Measurements from ENCODE around the gene NCR2.

NCR2 gene

DNA sequence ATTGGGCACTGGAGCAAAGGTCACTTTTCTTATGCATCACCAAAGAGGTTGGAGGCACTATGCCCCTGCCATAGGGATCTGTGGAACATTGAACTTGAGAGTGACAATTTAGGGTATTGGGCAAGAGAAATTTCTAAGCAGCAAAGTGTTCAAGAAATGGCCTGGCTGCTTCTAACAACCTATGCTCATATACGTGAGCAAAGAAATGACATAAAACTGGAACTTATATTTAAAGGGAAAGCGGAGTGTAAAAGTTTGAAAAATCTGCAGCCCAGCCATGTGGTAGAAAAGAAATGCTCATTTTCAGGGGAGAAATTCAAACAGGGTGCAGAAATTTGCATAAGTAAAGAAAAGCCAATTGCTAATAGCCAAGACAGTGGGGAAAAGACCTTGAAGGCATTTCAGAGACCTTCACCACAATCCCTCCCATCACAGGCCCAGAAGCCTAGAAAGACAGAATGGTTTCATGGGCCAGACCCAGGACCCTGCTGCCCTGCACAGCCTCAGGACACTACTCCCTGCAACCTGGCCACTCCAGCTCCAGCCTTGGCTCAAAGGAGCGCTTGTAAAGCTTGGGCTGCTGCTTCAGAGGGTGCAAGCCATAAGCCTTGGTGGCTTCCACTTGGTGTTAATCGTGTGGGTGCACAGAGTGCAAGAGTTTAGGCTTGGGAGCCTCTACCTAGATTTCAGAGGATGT lies 24.4 kb downstream of the NCR2 start:
- DNase-seq: no peak

GRCh38 chr6:41360314-41360685 lies 24.9 kb downstream of the NCR2 start:
- no peak for DNase-seq

GRCh38 chr6:41366150-41366549 lies 30.7 kb downstream of the NCR2 start:
- DNase-seq: no peak

- DNase-seq: no peak
Measured at GRCh38 chr6:41367061-41367460, 31.7 kb downstream of the NCR2 start.

GRCh38 chr6:41367700-41368099 lies 32.3 kb downstream of the NCR2 start:
- DNase-seq: peak; percentile 81

DNA sequence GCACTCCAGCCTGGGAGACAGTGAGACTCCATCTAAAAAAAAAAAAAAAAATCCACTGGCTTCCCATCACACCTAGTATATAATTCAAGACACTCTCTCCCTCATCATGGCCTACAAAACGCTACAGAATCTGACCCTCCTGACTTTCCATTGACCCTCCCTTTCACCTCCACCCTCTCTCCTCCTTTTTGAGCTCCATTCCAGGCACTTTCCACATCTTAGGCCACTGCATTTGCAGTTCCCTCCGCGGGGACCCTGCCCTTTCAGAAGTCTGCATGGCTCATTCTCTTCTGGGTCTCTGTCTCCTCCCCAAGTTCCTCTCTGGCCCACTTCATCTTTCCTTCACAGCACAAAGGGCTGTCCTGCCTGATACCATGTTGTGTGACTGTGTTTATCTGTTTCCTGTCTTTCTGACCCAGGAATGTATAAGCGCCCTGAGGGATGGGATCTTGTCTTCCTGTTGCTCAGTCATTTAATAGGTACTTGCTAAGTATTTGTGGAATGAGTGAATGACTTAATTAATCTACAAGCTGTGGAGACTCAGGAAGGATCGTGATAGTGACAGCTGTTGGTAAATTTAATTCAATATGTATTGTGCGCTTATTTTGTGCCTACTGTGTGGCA lies 35.2 kb downstream of the NCR2 start:
- DNase-seq: no peak

- no peak for DNase-seq
Measured at GRCh38 chr6:41371461-41371991, 36.1 kb downstream of the NCR2 start.

DNA sequence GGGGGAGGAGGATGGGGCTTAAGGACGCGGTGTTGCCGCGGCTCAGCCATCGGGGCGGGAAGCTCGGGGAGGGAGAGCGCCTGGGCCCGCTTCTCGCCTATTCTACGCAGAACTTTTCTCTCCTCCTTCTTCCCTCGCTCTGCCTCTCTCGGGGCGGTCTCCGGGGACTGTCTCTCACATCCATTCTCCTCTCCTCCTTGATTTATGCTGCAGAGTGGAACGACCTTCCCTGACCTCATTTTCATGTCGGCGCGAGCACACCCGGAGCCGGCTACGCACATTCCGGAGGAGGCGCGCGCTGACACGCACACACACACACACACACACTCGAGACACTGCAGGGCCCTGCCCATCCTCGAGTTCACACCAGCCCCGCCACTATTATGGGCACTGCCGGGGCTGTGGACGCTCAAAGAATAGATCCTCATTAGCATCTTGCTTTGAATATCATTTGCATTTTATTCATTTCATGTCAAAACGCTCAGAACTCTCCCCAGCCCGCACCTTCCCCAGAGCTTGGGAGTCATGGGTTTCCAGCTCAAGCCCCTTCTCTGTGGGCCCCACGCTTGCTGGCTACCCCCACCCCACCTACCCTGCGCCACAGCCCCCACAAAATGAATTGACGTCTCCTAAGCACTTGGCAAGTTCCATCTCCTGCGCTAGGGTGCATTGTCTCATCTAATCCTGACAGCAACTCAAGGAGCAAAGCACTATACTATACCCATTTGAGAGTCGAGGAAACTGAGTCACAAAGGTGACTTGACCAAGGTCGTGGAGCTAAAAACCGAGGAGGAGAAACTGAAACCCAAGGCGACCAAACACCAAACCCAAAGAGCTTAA lies 36.8 kb downstream of the NCR2 start:
- no peak for DNase-seq

GRCh38 chr6:41372832-41373626 lies 37.6 kb downstream of the NCR2 start:
- DNase-seq: no peak

DNA sequence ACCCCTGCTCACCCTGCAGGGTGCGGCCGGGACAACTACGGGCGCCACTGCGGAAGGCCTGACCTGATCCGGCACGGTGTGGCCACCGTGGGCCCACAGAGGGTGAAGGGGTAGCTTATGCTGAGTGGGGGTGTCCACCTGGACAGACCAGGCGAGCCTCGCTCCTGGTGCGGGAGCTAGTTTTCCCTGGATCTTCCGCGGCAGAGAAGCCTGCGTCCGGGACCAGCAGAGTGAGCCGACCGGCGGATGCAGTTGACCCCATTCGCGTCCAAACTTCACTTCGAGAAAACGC lies 38.2 kb downstream of the NCR2 start:
- DNase-seq: no peak

GRCh38 chr6:41373919-41374617 lies 38.7 kb downstream of the NCR2 start:
- no peak for DNase-seq

DNA sequence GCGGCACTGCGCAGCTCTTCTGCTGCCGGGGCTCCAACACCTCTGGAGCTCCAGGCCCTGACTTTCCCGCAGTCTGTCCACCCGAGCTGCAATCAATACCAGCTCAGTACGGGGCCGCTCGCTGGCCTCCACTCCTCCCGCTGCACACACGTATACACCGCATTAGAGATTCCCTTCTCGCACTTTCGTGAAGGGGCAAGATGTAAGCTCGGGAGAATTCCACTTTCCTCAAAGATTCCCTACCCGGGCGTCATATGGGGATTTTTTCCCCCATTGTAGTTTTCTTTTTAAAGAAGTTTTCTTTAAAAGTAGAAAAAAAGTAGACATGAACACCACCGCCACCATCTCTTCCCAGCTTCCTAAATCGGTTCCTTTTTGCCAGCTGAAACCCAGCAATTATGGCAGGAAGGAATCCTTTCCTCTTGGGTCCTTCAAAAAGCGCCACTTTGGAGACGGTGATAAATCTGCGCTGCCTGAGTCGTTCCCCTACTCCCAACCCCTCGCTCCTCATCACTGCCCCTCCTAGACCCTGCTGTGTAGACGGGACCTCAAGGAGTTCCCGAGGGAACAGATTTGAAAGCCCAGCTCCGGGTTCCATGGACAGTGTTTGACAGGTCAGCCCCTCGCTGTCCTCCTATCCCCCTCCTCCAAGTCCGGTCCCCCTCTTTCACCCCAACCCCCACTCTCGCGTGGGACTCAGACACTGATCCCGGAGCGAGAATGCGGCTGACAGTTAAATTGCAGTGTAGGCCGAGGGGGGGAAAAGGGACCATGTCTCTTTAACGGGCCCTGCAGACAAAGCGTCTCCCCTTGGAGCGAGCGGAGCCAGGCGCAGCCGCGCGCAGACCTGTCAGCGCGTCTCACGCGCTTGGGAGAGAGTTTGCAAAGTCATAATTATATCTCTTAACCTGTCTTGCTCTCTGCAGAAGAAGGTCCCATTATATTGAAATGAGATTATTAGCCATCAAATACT lies 39.5 kb downstream of the NCR2 start:
- DNase-seq: no peak

- no peak for DNase-seq
Measured at GRCh38 chr6:41375598-41376151, 40.3 kb downstream of the NCR2 start.

DNA sequence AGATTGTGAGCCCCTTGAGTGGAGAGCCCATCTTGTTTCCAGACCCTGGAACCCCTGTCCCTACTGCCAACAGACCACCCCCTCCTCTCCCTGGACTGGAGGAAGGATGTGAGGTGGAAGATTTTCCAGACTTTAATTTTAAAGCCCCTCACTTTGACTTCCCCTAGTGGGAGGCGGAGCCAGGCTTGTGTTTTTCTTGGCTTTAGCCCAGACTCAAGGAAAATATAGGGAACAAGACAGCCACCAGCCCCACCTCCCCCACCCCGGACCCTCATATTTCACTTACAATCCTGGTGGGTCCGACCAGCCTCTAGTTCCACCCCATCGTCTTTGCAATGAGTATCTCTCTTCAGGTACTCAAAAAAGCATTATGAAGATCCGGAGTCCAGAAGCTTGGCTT lies 40.8 kb downstream of the NCR2 start:
- DNase-seq: no peak

GRCh38 chr6:41377071-41377470 lies 41.7 kb downstream of the NCR2 start:
- no peak for DNase-seq

GRCh38 chr6:41379306-41379705 lies 43.9 kb downstream of the NCR2 start:
- no peak for DNase-seq

DNA sequence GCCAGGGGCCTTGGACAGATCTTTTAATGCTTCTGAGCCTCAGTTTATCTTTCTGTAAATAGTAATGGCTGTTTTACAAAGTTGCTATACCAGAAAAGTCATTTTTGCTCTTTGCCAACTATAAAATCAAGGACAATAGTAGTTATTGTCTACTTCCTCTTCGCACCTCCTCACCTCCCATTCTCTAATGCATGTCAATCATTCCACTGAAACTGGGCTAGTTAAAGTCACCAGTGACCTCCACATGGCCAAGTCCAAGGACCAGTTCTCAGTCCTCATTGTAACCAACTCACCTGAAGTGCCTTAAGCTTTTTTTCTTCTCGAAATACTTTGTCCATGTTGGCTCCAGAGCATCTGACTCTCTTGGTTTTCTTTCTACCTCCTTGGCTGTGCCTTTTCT lies 51.2 kb downstream of the NCR2 start:
- DNase-seq: no peak

GRCh38 chr6:41392246-41392645 lies 56.8 kb downstream of the NCR2 start:
- DNase-seq: no peak

DNA sequence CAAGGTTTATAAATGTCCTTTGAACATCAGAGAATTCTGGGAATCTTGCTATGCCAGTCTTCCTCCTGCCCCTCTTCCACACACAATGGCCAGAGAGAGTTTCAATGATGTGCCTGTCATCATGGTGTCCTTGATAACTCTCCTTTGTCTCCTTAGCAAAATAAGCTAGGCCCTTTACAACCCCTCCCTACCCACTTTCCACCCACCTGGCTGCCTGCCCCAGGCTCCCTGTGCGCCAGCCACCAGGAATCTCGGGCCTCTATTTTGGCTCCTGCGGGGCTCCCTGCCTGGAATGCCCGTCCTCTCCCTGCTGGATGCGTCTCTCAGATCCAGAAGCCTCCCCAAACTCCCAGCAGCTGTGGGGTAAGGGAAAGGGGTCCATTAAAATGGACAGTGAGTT lies 60.9 kb downstream of the NCR2 start:
- DNase-seq: no peak

GRCh38 chr6:41399424-41399823 lies 64.0 kb downstream of the NCR2 start:
- no peak for DNase-seq

All from COR-L47 (cell line).